GM18511 (cell line): ENCODE results near the gene SRSF5.
"Not testable (repeated sequence)": the region's sequence is repeated elsewhere in the genome, so short reads cannot be mapped to it uniquely, and the experiment has no call there.

Experiments used
- ATAC-seq: cut with Tn5 transposase; IDR thresholded peaks from one replicate; pipeline ENCODE4 v1.9.1; 2021; ENCODE audit warnings: mild to moderate bottlenecking, moderate library complexity; ENCODE audit not compliant: unreplicated experiment

SRSF5 gene

DNA sequence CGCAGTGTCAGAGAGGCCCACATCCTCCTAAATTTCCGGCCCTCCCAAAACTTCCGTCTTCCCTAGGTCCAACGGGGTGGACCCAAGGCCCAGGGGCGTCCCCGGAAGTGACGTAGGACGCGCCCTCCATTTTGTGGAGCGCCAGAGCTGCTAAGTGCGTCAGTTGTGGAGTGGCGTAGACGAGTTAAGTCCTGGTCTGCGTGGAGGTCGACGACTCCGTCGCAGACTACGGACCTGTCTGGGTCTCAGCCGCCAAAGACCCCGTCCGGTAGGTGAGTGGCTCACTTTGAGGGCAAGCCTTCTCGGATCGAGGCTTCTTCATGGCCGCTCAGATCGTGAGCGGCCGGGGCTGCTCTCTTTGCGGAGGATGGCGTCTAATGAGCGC, at the start of gene SRSF5:
Gene SRSF5, plus strand, starts transcription at position 159 of the 385 bp plus-strand sequence. CDS start 1,015 bp downstream, outside the sequence.
- ATAC-seq = peak; percentile 81

- not testable (repeated sequence) for ATAC-seq
Measured at GRCh38 chr14:69718614-69719013, 48.3 kb upstream of the SRSF5 start.

DNA sequence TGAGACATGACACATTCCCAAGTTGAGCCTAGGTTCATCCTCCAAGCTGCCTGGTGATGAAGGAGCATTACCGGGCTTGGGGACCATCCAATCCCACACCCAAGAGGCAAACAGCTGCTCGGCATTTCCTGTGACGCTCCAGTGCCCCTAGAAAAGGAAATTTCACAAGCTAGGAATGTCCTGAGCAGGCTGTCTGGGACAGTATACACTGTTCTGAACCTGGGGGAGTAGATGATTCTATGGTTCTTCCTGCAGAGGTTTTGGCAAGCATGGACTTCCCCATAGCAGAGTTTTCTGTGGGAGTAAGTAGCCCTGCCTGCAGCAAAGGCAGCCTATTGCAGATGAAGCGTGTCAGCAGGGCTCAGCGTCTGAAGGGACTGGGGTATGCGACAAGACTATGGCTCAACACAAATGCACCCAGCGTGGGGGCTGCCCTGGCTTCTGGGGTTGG, 47.4 kb upstream of the SRSF5 start:
- no peak for ATAC-seq

DNA sequence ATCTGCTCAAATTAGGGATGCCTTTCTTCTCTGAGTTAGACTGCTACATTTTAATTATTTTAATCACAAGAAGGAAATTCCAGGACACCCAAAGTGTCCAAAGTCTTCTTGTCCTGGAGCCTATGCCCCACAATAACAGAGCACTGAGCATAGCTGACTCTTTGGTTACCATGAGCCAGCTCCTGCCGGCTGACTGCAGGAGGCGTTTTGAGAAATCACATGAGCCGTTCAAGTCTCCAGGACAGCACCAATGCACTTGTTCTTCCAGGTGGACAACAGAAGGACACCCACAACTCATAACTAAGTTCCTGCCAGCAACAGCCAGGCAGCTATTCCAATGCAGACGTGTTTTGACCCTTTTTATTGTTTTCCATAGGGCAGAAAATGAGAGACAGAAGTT, 46.0 kb upstream of the SRSF5 start:
- no peak for ATAC-seq

DNA sequence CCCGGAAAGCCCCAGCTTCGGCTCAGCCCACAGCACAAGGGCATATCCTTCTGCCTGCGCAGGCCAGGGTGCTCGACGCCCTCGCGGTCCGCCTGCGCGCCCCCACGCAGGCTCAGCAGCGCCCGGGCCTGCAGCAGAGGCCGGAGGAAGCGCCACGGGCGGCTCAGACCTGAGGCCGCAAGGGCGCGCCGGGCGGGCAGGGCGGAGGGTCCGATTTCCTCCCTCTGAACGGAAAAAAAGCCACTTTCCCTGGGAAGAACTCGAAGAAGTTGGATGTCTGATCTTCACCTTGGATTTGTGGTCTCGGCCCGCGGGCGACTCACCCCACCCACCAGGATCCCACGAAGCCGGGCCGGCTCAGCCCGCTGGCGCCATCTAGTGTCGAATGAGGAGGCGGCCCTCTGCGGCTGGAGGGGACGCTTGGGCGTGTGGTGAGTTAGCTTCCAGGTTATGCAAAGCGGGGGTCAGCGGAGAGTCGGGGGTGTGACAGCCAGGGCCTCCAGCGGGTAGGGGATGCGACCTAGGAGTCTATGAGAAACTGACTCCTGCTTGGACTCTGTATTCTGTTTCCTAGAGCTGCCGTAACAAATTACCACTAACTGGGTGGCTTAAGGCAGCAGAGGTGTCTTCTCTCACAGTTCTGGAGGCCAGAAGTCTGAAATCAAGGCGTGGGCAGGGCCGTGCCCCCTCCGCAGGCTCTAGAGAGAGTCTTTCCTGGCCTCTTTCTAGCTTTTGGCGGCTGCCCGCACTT, 40.0 kb upstream of the SRSF5 start:
- peak; percentile 88 for ATAC-seq

DNA sequence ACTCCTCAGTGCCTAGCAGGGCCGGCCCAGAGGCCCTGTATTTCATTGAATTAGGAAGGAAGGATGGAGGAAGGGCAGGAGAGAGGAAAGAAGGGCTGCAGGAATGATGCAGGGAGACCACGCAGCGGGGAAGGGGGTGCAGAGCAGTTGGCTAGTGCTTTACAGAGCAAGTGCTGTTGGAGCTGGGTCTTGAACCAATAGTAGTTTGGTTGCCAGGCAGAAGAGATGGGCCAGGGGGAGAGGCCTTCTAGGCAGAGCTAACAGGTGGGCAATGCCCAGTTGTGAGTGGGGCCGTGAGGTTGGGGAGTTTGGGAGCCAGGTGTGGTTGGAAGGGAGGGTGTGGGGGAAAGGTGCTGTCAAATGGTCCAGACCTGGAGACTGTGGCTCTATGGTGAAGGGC, 39.1 kb upstream of the SRSF5 start:
- ATAC-seq = no peak

DNA sequence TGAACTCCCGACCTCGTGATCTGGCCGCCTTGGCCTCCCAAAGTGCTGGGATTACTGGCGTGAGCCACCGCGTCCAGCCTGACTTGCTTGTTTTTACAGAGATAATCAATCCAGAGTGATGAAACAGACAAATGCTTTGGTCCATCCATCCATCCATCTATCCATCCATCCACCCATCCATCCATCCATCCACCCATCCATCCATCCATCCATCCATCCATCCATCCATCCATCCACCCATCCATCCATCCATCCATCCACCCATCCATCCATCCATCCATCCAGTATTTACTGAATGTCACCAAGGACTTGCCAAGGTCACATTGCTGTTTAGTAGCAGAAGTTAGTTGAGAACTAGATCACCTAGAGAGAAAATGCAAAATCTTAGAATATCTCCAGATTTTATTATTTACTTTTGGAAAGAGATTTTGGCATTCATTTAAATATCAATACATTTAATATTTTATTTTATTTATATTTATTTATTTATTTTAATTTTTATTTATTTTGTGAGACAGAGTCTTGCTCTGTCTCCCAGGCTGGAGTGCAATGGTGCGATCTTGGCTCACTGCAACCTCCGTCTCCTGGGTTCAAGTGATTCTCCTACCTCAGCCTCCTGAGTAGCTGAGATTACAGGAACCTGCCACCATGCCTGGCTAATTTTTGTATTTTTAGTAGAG, 34.9 kb upstream of the SRSF5 start:
- ATAC-seq = not testable (repeated sequence)

DNA sequence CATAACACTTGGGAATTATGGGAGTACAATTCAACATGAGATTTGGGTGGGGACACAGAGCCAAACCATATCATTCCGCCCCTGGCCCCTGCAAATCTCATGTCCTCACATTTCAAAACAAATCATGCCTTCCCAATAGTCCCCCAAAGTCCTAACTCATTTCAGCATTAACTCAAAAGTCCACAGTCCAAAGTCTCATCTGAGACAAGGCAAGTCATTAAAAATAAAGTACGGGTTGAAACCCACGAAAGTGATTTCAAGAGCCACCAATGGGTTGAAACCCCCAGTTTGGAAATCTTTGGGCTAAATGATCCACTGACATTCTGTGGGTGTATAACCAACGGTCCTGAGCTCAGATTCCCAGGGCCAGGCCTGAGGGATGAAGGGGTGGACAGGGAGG, 30.5 kb upstream of the SRSF5 start:
- ATAC-seq = not testable (repeated sequence)

- no peak for ATAC-seq
Measured at GRCh38 chr14:69741055-69741454, 25.9 kb upstream of the SRSF5 start.

GRCh38 chr14:69749956-69750355, 17.0 kb upstream of the SRSF5 start:
- no peak for ATAC-seq

DNA sequence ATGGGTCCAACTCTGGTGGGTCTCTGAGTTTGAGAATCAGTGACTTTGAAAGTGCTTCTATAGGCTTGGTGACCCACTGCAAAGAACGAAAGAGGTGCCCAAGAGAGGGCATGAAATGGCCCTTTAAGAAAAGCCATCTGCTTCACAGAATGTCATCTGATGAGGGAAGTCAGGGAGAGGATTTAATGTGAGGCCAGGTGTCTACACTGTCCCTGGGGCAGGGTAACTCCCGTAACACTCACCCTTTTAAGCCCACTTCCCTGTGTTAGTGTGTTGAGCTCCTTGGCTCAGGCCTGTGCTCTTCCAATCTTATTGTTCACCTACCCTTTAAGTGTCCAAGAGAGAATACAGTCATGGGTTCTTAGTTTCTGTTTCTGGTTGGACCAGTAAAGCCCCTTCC, 16.4 kb upstream of the SRSF5 start:
- no peak for ATAC-seq

- no peak for ATAC-seq
Measured at GRCh38 chr14:69752773-69753172, 14.2 kb upstream of the SRSF5 start.

DNA sequence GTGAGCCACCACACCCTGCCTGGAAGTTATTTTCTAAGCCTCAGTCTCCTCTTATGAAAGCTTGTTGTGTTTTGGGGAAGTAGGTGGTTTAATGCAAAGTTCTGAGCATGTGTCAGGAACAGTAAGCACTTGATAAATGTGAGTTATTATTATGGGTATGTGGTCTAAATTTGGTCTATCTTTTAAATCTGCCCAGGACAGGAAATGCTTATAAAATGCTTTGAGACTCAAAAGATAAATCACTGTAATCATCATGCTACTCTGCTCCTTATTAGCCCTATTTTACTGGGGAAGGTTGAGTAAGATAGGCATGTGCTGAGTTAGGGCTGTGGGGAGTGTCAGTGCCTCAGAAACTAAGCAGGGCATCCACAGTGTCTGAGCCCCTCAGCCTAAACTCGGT, 13.1 kb upstream of the SRSF5 start:
- ATAC-seq = no peak

GRCh38 chr14:69754487-69754886, 12.5 kb upstream of the SRSF5 start:
- no peak for ATAC-seq

- no peak for ATAC-seq
Measured at GRCh38 chr14:69755296-69755695, 11.6 kb upstream of the SRSF5 start.

- ATAC-seq = no peak
Measured at GRCh38 chr14:69755784-69756183, 11.2 kb upstream of the SRSF5 start.

GRCh38 chr14:69756298-69756697, 10.6 kb upstream of the SRSF5 start:
- no peak for ATAC-seq

DNA sequence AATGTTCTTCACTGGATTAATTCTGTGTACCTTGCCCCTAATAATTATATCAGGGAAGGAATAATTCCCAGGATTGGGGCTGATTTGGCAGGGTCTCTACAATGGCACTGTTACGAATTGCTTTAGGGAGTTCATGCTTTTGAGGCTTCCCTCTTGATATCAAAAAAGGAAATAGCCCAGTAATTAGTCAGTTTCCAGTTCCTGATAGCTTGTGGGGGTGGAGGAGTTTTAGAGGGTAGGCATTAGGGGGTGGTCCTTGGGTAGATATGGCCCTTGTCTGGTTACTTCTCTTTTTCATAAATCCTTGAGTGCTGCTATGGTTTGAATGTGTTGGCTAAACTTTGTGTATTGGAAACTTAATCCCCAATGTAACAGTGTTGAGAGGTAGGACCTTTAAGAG, 6.1 kb upstream of the SRSF5 start:
- ATAC-seq = no peak

- no peak for ATAC-seq
Measured at GRCh38 chr14:69763761-69764510, 3.0 kb upstream of the SRSF5 start.

DNA sequence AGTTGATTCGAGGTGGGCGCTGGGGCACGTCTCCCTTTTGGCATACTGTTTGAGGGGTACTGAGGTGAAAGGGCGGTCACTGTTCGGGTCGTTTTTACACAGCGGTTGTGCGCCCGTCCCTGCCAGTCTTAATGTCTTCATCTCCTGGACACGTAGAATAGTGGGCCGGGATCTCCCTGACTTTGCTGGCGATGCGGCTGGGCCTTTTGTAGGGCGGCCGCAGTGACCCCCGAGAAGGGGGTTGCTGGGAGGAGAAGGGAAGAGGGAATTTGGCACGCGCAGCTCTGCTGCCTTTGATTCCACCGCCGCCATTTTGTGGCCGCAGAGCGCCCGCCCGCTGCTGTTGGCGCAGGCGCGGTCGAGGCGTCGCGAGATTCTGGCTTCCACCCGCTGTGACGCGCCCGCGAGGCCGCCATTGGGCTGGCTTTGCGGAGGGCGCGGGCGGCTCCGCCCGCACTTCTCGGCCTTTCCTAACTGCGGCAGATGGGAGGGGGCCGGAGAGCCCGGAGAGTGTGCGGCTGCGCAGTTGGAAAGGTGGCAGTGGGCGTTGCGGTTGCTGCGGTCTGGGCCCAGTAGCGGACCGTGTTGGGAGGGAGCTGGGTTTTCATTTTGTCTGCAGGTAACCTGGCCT, 542 bp downstream of the SRSF5 start:
- peak; percentile 79 for ATAC-seq

- ATAC-seq = no peak
Measured at GRCh38 chr14:69768873-69769272, 1.9 kb downstream of the SRSF5 start.
